ENCODE data around the gene AEN.

AEN gene

GRCh38 chr15:88661761-88662556 lies 40.8 kb downstream of the AEN start:
- no peak for TF ChIP-seq CTCF (IDR thresholded peaks at IDR 0.05; ENCODE audit: low read depth, low read length)
- H3K4me3 ChIP-seq (ENCODE audit: low read depth, low read length) = no peak overlapping the region

DNA sequence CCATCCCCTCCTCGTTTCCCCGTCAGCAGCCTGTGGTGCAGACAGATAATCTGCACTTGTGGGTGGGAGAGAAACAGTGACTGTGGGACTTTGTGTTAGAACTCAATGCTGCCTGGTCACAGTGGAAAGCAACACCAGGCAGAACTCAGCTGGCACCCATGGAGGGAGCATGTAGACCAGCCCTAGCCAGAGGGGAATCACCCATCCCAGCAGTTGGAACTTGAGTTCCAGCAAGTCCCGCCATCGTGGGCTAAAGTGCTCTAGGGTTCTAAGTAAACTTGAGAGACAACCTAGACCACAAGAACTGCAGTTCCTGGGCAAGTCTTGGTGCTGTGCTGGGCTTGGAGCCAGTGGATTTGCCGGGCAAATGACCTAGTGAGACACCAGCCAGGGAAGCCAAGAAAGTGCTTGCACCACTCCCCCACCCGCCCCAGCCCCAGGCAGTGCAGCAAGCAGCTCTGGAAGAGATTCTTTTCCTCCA lies 42.0 kb downstream of the AEN start:
- no peak for TF ChIP-seq CTCF (IDR thresholded peaks at IDR 0.05; ENCODE audit: low read depth, low read length)
- no peak overlapping the region for H3K4me3 ChIP-seq (ENCODE audit: low read depth, low read length)

GRCh38 chr15:88664151-88664778 lies 43.1 kb downstream of the AEN start:
- H3K4me3 ChIP-seq (ENCODE audit: low read depth, low read length) = no peak overlapping the region
- no peak for TF ChIP-seq CTCF (IDR thresholded peaks at IDR 0.05; ENCODE audit: low read depth, low read length)

- H3K4me3 ChIP-seq (ENCODE audit: low read depth, low read length) = no peak overlapping the region
- no peak for TF ChIP-seq CTCF (IDR thresholded peaks at IDR 0.05; ENCODE audit: low read depth, low read length)
Measured at GRCh38 chr15:88674661-88675060, 53.5 kb downstream of the AEN start.

GRCh38 chr15:88678755-88679154 lies 57.6 kb downstream of the AEN start:
- H3K4me3 ChIP-seq (ENCODE audit: low read depth, low read length) = no peak overlapping the region
- TF ChIP-seq CTCF (IDR thresholded peaks at IDR 0.05; ENCODE audit: low read depth, low read length) = no peak

- no peak for TF ChIP-seq CTCF (IDR thresholded peaks at IDR 0.05; ENCODE audit: low read depth, low read length)
- H3K4me3 ChIP-seq (ENCODE audit: low read depth, low read length) = no peak overlapping the region
Measured at GRCh38 chr15:88680241-88681001, 59.3 kb downstream of the AEN start.
